H1 (cell line): ENCODE results near the gene LMNTD2. TPM values are rescaled to one million over a fixed set of nuclear protein-coding genes. Genes with fewer than 3 reads are reported as not detected.

ENCODE experiments used
- ATF3 ChIP-seq: IDR thresholded peaks from 2 replicates; pipeline ENCODE4 v1.6.1; 2011; ENCODE audit warnings: low read depth, mild to moderate bottlenecking, low read length; ENCODE audit not compliant: insufficient read depth
- CHD7 ChIP-seq: fragments of 300-600 bp; sonication (generic); IDR thresholded peaks from 2 replicates; pipeline ENCODE4 v1.7.1; 2012; ENCODE audit warnings: low read length, moderate library complexity, mild to moderate bottlenecking, inconsistent platforms; ENCODE audit not compliant: insufficient replicate concordance
- CREB1 ChIP-seq: IDR thresholded peaks from 2 replicates; pipeline ENCODE4 v1.6.1; 2012; ENCODE audit warnings: inconsistent platforms
- CTBP2 ChIP-seq: IDR thresholded peaks from 2 replicates; pipeline ENCODE4 v1.7.0; 2011; ENCODE audit warnings: borderline replicate concordance, mild to moderate bottlenecking, moderate library complexity, mixed read lengths, low read length; ENCODE audit not compliant: insufficient read depth, insufficient read length
- EGR1 ChIP-seq: IDR thresholded peaks from 2 replicates; pipeline ENCODE4 v1.6.1; 2011; ENCODE audit warnings: low read depth, low read length, borderline replicate concordance
- GABPA ChIP-seq: IDR thresholded peaks from 2 replicates; pipeline ENCODE4 v1.6.1; 2011; ENCODE audit warnings: mild to moderate bottlenecking, low read length, moderate library complexity, borderline replicate concordance; ENCODE audit not compliant: insufficient read depth
- KDM5A ChIP-seq: fragments of 200-600 bp; IDR thresholded peaks from 2 replicates; pipeline ENCODE4 v1.7.1; 2012; ENCODE audit warnings: mild to moderate bottlenecking, low read length, inconsistent platforms, mixed read lengths
- POU5F1 ChIP-seq: IDR thresholded peaks from 2 replicates; pipeline ENCODE4 v1.6.1; 2011; ENCODE audit warnings: low read depth, mild to moderate bottlenecking, low read length, moderate library complexity
- RFX5 ChIP-seq: IDR thresholded peaks from 2 replicates; pipeline ENCODE4 v1.6.1; 2011; ENCODE audit warnings: low read depth, low read length, improper control_type of control experiment, borderline replicate concordance
- SRF ChIP-seq: IDR thresholded peaks from 2 replicates; pipeline ENCODE4 v1.6.1; 2011; ENCODE audit warnings: mild to moderate bottlenecking, low read depth, low read length, moderate library complexity
- SUZ12 ChIP-seq: fragments of 200-600 bp; sonication (generic); IDR thresholded peaks from 2 replicates; pipeline ENCODE4 v1.6.1; 2012; ENCODE audit warnings: mild to moderate bottlenecking, inconsistent platforms, low read length, moderate library complexity, mixed read lengths
- TCF12 ChIP-seq: IDR thresholded peaks from 2 replicates; pipeline ENCODE4 v1.6.1; 2011; ENCODE audit warnings: low read depth, mild to moderate bottlenecking, low read length
- polyA plus RNA-seq, 7 experiments: library from polyadenylated mRNA; depleted of rRNA in 3 of 7; stranded (reverse) in 5 of 7; unstranded in 2 of 7; fragments of >200 nt in 5 of 7; fragments of 200-250 nt in 2 of 7; gene quantifications; 1 replicate in 5 of 7; 2 replicates in 1 of 7; 4 replicates in 1 of 7; pipeline versions ENCODE4 v1.2.1 to v1.2.3, GENCODE V29; 2011 to 2013; ENCODE audit warnings: missing spikeins in 2 of 7, mixed read lengths in 2 of 7
- total RNA-seq: library from RNA; stranded (reverse); fragmentation: NEBNext Ultra II Directional; extraction: Animal tissue kit (Norgen Biotek cat#: 25700); gene quantifications from 2 replicates; pipeline ENCODE4 v1.2.1, GENCODE V29; 2021

LMNTD2 gene
- total and polyA plus RNA-seq, 2 of the 8 experiments (the other 6 are each of a cell fraction or from before 2014, with no cell fraction given): 1.6 to 3.1 TPM

GRCh38 chr11:508956-509355 is 51.6 kb downstream of the LMNTD2 start (continued):
- TF ChIP-seq CHD7 (no peak), SUZ12 (no peak), POU5F1 (no peak), TCF12 (no peak), GABPA (no peak), SRF (no peak), ATF3 (no peak), RFX5 (no peak), CREB1 (no peak), KDM5A (no peak), CTBP2 (no peak), EGR1 (no peak)
